Thyroid gland (tissue), 4 donors: Measurements from ENCODE around the gene APOC4.

ENCODE experiments used
- POLR2A ChIP-seq, 2 donors: fragments of 450-650 bp; IDR thresholded peaks; one replicate each; pipeline ENCODE4 v1.6.1; 2017; ENCODE audit warnings: antibody characterized with exemption in 2 of 2, mild to moderate bottlenecking in 2 of 2, moderate library complexity in 1 of 2
- TF ChIP-seq, protein P1 (sequence below), 6 experiments: fragments of 200-600 bp in 3 of 6; fragments of 450-650 bp in 3 of 6; sonication (generic) in 3 of 6; IDR thresholded peaks; one replicate each; pipeline ENCODE4 v1.5.1; 2016 to 2019; ENCODE audit warnings: antibody characterized with exemption in 6 of 6, mild to moderate bottlenecking in 2 of 6, inconsistent platforms in 1 of 6, moderate library complexity in 1 of 6

DNA sequence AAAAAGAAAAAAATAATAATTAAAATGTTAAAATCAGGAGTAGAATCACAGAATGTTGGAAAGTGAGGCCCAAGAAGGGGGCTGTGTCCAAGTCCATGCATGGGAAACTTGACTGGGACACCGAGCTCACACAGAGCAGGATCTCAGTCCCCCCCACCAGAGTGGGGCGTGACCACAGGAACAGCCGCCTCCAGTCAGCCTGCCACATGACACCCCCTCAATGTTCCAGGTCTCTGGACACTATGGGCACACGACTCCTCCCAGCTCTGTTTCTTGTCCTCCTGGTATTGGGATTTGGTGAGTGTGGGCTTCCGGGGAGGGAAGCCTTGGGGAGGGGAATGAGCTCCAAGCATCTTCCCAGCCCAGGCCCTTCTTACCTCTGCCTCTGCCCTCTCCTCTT, 6.2 kb downstream of the APOC4 start:
- TF ChIP-seq, protein P1, sequence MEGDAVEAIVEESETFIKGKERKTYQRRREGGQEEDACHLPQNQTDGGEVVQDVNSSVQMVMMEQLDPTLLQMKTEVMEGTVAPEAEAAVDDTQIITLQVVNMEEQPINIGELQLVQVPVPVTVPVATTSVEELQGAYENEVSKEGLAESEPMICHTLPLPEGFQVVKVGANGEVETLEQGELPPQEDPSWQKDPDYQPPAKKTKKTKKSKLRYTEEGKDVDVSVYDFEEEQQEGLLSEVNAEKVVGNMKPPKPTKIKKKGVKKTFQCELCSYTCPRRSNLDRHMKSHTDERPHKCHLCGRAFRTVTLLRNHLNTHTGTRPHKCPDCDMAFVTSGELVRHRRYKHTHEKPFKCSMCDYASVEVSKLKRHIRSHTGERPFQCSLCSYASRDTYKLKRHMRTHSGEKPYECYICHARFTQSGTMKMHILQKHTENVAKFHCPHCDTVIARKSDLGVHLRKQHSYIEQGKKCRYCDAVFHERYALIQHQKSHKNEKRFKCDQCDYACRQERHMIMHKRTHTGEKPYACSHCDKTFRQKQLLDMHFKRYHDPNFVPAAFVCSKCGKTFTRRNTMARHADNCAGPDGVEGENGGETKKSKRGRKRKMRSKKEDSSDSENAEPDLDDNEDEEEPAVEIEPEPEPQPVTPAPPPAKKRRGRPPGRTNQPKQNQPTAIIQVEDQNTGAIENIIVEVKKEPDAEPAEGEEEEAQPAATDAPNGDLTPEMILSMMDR (IDR thresholded peaks at IDR 0.05): no peak
- no peak for TF ChIP-seq POLR2A (IDR thresholded peaks at IDR 0.05)
